Parathyroid adenoma (tissue), 2 donors: ENCODE results near the gene EYA3.
"Not testable (repeated sequence)": the region's sequence is repeated elsewhere in the genome, so short reads cannot be mapped to it uniquely, and the experiment has no call there.

Source experiments
- H2AFZ ChIP-seq: fragments of 300-600 bp; sonication (generic); one replicate; pipeline ENCODE4 v1.7.0; 2017; ENCODE audit warnings: antibody characterized with exemption, mild to moderate bottlenecking
- H3K27ac ChIP-seq: fragments of 300-600 bp; sonication (generic); one replicate; pipeline ENCODE4 v1.7.0; 2017
- H3K27me3 ChIP-seq: fragments of 300-600 bp; sonication (generic); one replicate; pipeline ENCODE4 v1.7.0; 2017; ENCODE audit warnings: low read length; ENCODE audit not compliant: control insufficient read depth, insufficient read depth
- H3K36me3 ChIP-seq: fragments of 300-600 bp; sonication (generic); one replicate; pipeline ENCODE4 v1.7.0; 2017; ENCODE audit warnings: low read length; ENCODE audit not compliant: control insufficient read depth, insufficient read depth
- H3K4me1 ChIP-seq: fragments of 300-600 bp; sonication (generic); one replicate; pipeline ENCODE4 v1.7.0; 2017; ENCODE audit warnings: control low read depth
- H3K4me2 ChIP-seq: fragments of 300-600 bp; sonication (generic); one replicate; pipeline ENCODE4 v1.7.0; 2017; ENCODE audit warnings: low read length
- H3K4me3 ChIP-seq: fragments of 300-600 bp; sonication (generic); one replicate; pipeline ENCODE4 v1.7.0; 2017; ENCODE audit warnings: low read depth, low read length
- H3K79me2 ChIP-seq: fragments of 300-600 bp; sonication (generic); one replicate; pipeline ENCODE4 v1.7.0; 2017; ENCODE audit warnings: control low read depth
- H3K9ac ChIP-seq: fragments of 300-600 bp; sonication (generic); one replicate; pipeline ENCODE4 v1.7.0; 2017; ENCODE audit warnings: mild to moderate bottlenecking
- H3K9me3 ChIP-seq: fragments of 300-600 bp; sonication (generic); one replicate; pipeline ENCODE4 v1.7.0; 2017; ENCODE audit warnings: low read length; ENCODE audit not compliant: control insufficient read depth
- CTCF ChIP-seq: fragments of 300-600 bp; sonication (generic); IDR thresholded peaks from one replicate; pipeline ENCODE4 v1.7.0; 2017; ENCODE audit warnings: antibody characterized with exemption, mild to moderate bottlenecking
- donor health status: primary hyperparathyroidism.

The EYA3 gene

GRCh38 chr1:28021064-28021463, 67.3 kb downstream of the EYA3 start:
- Histone ChIP-seq H3K4me3 (no peak overlapping the region), H3K9ac (no peak overlapping the region), H3K79me2 (no peaks in the 10 kb centered on the region), H3K27me3 (no peaks in the 10 kb centered on the region), H3K36me3 (no peaks in the 10 kb centered on the region), H3K4me1 (no peaks in the 10 kb centered on the region), H3K9me3 (no peaks in the 10 kb centered on the region), H2AFZ (no peak overlapping the region), H3K27ac (no peak overlapping the region), H3K4me2 (no peak overlapping the region)
- no peak for TF ChIP-seq CTCF

GRCh38 chr1:28010969-28011368, 77.4 kb downstream of the EYA3 start:
- Histone ChIP-seq H3K27ac (no peak overlapping the region), H3K4me2 (no peak overlapping the region)

GRCh38 chr1:28003117-28003516, 85.3 kb downstream of the EYA3 start:
- H3K9me3 ChIP-seq, H3K27ac ChIP-seq, H3K27me3 ChIP-seq, H3K79me2 ChIP-seq, H2AFZ ChIP-seq, H3K9ac ChIP-seq, H3K4me2 ChIP-seq, H3K4me3 ChIP-seq, H3K36me3 ChIP-seq, H3K4me1 ChIP-seq: not testable (repeated sequence)

More at GRCh38 chr1:28010969-28011368, 77.4 kb downstream of the EYA3 start:
- H2AFZ ChIP-seq = no peak overlapping the region
- no peaks in the 10 kb centered on the region for H3K9me3 ChIP-seq
- H3K79me2 ChIP-seq = no peaks in the 10 kb centered on the region
- no peak overlapping the region for H3K4me3 ChIP-seq
- no peak for TF ChIP-seq CTCF
- H3K4me1 ChIP-seq = no peaks in the 10 kb centered on the region
- H3K36me3 ChIP-seq = no peaks in the 10 kb centered on the region
- no peak overlapping the region for H3K9ac ChIP-seq
- H3K27me3 ChIP-seq = no peaks in the 10 kb centered on the region

GRCh38 chr1:28002600-28002999, 85.8 kb downstream of the EYA3 start:
- no peak overlapping the region for H2AFZ ChIP-seq
- no peaks in the 10 kb centered on the region for H3K27me3 ChIP-seq
- no peaks in the 10 kb centered on the region for H3K9me3 ChIP-seq
- H3K9ac ChIP-seq = no peak overlapping the region
- no peak overlapping the region for H3K27ac ChIP-seq
- no peak overlapping the region for H3K4me3 ChIP-seq
- no peak overlapping the region for H3K4me2 ChIP-seq
- H3K79me2 ChIP-seq = no peaks in the 10 kb centered on the region
- no peaks in the 10 kb centered on the region for H3K4me1 ChIP-seq
- no peaks in the 10 kb centered on the region for H3K36me3 ChIP-seq
- TF ChIP-seq CTCF = no peak

GRCh38 chr1:27999055-27999454, 89.4 kb downstream of the EYA3 start:
- Histone ChIP-seq H3K4me1 (no peaks in the 10 kb centered on the region), H3K9me3 (no peaks in the 10 kb centered on the region), H3K27me3 (no peaks in the 10 kb centered on the region), H2AFZ (no peak overlapping the region), H3K79me2 (no peaks in the 10 kb centered on the region), H3K9ac (no peak overlapping the region), H3K4me3 (no peak overlapping the region), H3K4me2 (no peak overlapping the region), H3K27ac (no peak overlapping the region), H3K36me3 (no peaks in the 10 kb centered on the region)
- TF ChIP-seq CTCF = no peak

- not testable (repeated sequence) for H3K36me3 ChIP-seq, H3K4me2 ChIP-seq, H3K4me3 ChIP-seq
Measured at GRCh38 chr1:27994526-27994925, 93.9 kb downstream of the EYA3 start.

More at GRCh38 chr1:27994526-27994925, 93.9 kb downstream of the EYA3 start:
- H2AFZ ChIP-seq, H3K4me1 ChIP-seq, H3K27ac ChIP-seq, H3K9me3 ChIP-seq, H3K9ac ChIP-seq, H3K27me3 ChIP-seq, H3K79me2 ChIP-seq: not testable (repeated sequence)
